ENCODE measurements around the gene FAM209B.
"Not testable (repeated sequence)": the region's sequence is repeated elsewhere in the genome, so short reads cannot be mapped to it uniquely, and the experiment has no call there.

The FAM209B gene, protein sequence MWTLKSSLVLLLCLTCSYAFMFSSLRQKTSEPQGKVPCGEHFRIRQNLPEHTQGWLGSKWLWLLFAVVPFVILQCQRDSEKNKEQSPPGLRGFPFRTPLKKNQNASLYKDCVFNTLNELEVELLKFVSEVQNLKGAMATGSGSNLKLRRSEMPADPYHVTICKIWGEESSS

DNA sequence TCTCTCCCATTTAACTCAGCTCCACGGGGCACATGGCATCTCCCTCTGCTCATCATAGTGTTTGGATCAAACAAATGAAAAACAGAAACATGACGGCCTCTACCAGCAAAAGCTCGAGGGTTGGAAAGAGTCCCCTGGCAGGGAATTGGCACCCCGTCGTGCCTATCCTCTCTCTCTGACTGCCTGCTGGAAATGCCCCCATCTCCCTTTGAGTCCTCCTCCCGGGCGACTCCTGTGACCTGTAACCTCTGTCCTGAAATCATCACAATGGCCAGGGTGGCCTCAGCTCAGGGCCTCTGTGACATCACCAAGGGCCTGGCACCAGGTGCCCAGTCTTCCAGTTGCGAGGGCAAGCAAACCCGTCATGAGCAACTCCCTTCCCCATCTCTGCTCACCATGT, at the start of gene FAM209B:
TSS of gene FAM209B (plus strand) at position 301 of the 400 bp plus-strand sequence. CDS start at position 397, 96 bp downstream.
- DNase-seq (ENCODE audit: low read depth in 2 of 2): not testable (repeated sequence)

DNA sequence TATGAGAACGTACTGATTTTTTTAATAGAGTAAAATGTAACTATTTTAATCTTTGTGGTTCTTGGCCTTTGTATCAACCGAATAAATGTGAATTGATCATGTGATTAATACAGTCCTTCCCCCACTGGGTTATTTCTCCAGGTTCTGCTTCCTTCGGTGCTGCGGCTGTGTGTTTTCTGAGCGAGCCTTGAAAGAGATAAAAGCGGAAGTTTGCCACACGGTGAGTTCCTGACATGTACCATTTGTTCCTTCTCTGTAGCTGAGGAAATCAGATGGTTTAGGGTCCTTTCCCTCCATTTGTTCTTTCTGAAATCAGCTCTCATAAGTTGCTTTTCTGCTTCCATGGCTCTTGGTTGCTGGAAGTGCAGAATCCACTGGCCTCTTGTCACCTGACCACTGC, 49.1 kb upstream of the FAM209B start:
- DNase-seq (ENCODE audit: low read depth in 2 of 2): no peak

GRCh38 chr20:56487216-56487615, 45.8 kb upstream of the FAM209B start:
- DNase-seq (ENCODE audit: low read depth in 2 of 2): no peak

GRCh38 chr20:56488566-56488965, 44.5 kb upstream of the FAM209B start:
- DNase-seq (ENCODE audit: low read depth in 2 of 2): no peak

DNA sequence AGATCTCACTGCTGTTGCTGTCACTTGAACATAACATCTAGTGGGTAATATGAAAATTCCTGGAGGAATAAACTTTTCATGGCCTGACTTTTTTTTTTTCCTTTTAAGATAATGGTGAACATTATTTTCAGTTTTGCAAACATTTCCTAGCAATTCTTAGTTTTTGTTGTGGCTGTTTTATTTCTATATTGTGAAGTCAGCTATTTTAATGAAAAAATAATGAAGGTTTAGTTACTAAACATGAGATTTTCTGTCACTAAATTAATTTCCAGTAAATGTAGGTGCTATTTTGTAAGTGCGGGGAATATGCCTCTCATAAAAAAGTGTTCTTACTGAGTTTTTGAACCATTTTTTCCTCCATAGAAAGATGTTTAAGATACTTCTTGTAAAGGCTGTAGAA, 31.9 kb upstream of the FAM209B start:
- no peak for DNase-seq (ENCODE audit: low read depth in 2 of 2)

- no peak for DNase-seq (ENCODE audit: low read depth in 2 of 2)
These were observed 29.1 kb upstream of the FAM209B start for GRCh38 chr20:56503916-56504315.

DNA sequence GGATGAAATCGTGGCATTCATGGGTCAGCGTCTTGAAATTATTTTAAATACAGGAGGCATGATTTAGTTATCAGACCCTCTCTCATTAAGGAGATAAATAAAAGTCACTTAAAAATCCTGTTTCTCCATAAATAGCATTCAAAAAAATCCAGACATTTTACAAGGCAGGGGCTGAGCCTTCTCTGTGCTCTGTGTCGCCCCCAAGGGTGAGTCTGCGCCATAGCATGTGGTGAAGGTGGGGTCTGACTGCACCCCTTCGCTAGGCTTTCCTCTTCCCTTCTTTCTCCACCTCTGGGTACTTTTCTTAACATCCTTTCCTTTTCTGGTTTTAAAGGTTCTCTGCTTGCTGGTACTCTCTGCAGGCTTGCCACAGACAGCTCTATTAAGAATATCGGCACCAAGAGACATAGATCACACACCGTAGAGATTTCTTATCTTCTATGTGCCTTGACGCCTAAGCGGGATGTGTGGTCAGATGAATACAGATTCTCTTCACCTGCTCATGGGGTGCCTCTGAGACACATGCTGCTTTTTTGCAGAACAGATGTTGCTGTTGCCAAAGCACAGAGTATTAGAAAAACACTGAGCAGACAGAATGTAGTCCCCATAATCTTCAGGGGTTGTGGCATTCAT, 28.6 kb upstream of the FAM209B start:
- no peak for DNase-seq (ENCODE audit: low read depth in 2 of 2)

DNA sequence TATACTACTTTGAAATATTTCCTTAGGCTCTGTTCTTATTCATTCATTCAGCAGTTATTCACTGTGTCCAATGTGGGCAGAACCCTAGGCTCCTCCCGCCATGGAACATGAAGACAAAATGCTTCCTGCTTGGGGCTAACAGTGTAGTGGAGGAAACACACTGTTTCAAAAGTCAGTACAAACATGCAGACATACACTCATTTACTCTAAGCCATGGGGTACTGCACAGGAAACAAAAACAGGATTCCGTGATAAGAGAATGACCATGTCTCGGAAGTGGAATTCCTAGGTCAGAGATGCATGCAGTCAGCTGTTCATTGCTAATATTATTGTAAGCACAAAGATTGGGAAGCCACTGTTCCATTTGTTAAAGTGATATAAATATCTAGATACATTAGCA, 26.9 kb upstream of the FAM209B start:
- DNase-seq (ENCODE audit: low read depth in 2 of 2): no peak

- no peak for DNase-seq (ENCODE audit: low read depth in 2 of 2)
These were observed 21.1 kb upstream of the FAM209B start for GRCh38 chr20:56511926-56512325.

- no peak for DNase-seq (ENCODE audit: low read depth in 2 of 2)
These were observed 19.6 kb upstream of the FAM209B start for GRCh38 chr20:56513161-56514150.

- DNase-seq (ENCODE audit: low read depth in 2 of 2): no peak
These were observed 16.4 kb upstream of the FAM209B start for GRCh38 chr20:56516631-56517030.

DNA sequence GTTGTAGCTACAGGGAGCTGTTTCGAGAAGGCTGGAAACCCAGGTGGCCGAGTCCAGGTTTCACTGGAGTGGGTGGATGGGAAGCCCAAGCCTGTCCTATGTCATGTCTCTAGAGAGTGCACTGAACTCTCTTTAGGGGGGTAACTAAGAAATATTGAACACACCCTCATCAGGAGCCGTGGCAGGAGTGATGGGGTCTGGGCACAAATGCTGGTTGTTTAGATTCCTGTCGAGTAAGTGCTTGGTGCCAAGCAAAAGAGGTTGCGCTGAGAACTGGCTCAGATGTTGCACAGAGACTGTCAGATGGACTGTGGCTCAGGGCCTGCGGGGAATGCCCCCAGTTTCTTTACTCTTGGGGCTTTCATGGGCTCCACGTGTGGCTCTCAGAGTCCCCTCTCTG, 15.8 kb upstream of the FAM209B start:
- no peak for DNase-seq (ENCODE audit: low read depth in 2 of 2)

- no peak for DNase-seq (ENCODE audit: low read depth in 2 of 2)
These were observed 15.4 kb upstream of the FAM209B start for GRCh38 chr20:56517641-56518040.

GRCh38 chr20:56518126-56518525, 14.9 kb upstream of the FAM209B start:
- no peak for DNase-seq (ENCODE audit: low read depth in 2 of 2)

DNA sequence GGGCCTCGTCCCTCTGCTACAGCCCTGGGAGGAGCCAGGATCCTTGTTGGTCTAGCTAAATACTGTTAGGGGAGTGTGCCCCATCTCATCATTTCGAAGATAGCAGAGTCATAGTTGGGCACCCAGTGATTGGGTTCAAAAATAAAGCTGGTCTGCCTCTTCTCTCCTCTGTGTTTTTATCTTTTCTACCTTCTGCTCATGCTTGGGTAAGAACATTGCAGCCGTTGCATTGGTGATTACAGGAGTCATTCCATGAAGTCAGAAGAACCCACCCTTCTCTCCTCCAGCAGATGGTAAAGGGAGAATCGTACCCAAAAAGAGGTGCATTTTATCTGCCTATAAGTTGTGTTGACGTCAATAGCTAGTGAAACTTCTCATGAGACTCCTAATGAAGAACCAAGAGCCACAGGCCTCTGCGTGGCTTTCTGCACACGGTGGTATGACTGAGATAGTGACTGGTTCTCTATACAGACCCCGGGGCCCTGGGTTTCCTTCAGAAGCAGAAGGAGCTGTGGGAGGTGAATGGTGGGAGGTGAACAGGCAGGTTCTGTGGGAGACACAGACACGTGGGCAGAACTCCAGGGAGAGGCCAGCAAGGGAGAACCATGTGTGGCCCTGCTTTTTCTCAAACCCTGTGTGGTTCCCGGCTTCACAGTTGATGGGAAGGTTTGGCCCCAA, 14.2 kb upstream of the FAM209B start:
- no peak for DNase-seq (ENCODE audit: low read depth in 2 of 2)

- DNase-seq (ENCODE audit: low read depth in 2 of 2): no peak
These were observed 13.5 kb upstream of the FAM209B start for GRCh38 chr20:56519551-56519950.

GRCh38 chr20:56520180-56520579, 12.9 kb upstream of the FAM209B start:
- DNase-seq (ENCODE audit: low read depth in 2 of 2): no peak

DNA sequence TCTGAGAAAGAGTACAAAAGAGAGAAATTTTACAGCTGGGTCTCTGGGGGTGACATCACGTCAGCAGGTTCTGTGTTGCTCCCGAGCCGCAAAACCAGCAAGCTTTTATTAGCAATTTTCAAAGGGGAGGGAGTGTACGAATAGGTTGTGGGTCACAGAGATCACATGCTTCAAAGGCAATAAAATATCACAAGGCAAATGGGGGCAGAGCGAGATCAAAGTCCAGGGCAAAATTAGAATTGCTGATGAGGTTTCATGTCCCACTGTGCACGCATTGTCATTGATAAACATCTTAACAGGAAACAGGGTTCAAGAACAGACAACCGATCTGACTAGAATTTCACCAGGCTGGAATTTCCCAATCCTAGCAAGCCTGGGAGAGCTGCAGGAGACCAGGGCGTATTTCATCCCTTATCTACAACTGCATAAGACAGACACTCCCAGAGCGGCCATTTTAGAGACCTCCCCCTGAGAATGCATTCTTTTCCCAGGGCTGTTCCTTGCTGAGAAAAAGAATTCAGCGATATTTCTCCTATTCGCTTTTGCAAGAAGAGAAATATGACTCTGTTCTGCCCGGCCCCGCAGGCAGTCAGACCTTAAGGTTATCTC, 12.2 kb upstream of the FAM209B start:
- DNase-seq (ENCODE audit: low read depth in 2 of 2): not testable (repeated sequence)

DNA sequence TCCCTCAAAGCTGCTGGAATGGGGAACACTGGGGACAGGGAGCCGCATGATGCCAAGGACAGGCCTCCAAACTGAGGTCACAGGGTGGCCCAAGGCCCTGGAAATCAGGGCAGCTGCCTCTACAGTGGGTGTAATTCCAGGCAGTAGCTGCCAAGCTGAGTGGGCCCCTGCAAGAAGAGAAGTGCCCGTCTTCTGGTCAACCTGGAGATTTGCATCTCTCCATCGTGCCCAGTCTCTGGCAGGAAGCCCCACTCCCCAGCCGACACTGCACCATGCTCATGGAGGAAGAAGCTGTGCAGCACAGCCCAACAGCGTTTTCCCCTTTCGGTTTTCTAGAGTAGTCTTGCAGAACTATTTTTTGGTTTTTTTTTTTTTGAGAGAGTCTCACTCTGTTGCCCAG, 10.7 kb upstream of the FAM209B start:
- no peak for DNase-seq (ENCODE audit: low read depth in 2 of 2)

GRCh38 chr20:56524444-56524843, 8.6 kb upstream of the FAM209B start, which contains the start of gene FAM209A:
Gene FAM209A (plus strand): TSS chr20:56524744. CDS start chr20:56524809, 65 bp downstream.
- DNase-seq (ENCODE audit: low read depth in 2 of 2): not testable (repeated sequence)

- no peak for DNase-seq (ENCODE audit: low read depth in 2 of 2)
These were observed 5.5 kb upstream of the FAM209B start for GRCh38 chr20:56527521-56527920.
